ENCODE measurements around the gene LETM1.

The LETM1 gene

GRCh38 chr4:1843852-1844251, 12.1 kb downstream of the LETM1 start:
- no peak overlapping the region for H3K4me3 ChIP-seq (ENCODE audit: low read depth, low read length)
- no peak for DNase-seq (ENCODE audit: low read depth)
- no peak for TF ChIP-seq CTCF (IDR thresholded peaks at IDR 0.05; ENCODE audit: insufficient read depth, low read depth, low read length, missing control alignments)

GRCh38 chr4:1842993-1843448, 12.9 kb downstream of the LETM1 start:
- no peak for TF ChIP-seq CTCF (IDR thresholded peaks at IDR 0.05; ENCODE audit: insufficient read depth, low read depth, low read length, missing control alignments)
- DNase-seq (ENCODE audit: low read depth) = no peak
- H3K4me3 ChIP-seq (ENCODE audit: low read depth, low read length) = no peak overlapping the region

- no peak for DNase-seq (ENCODE audit: low read depth)
- TF ChIP-seq CTCF (IDR thresholded peaks at IDR 0.05; ENCODE audit: insufficient read depth, low read depth, low read length, missing control alignments) = no peak
- no peak overlapping the region for H3K4me3 ChIP-seq (ENCODE audit: low read depth, low read length)
Measured at GRCh38 chr4:1842339-1842895, 13.5 kb downstream of the LETM1 start.

- no peak overlapping the region for H3K4me3 ChIP-seq (ENCODE audit: low read depth, low read length)
- no peak for TF ChIP-seq CTCF (IDR thresholded peaks at IDR 0.05; ENCODE audit: insufficient read depth, low read depth, low read length, missing control alignments)
- no peak for DNase-seq (ENCODE audit: low read depth)
Measured at GRCh38 chr4:1841887-1842210, 14.1 kb downstream of the LETM1 start.

- H3K4me3 ChIP-seq (ENCODE audit: low read depth, low read length) = no peak overlapping the region
- TF ChIP-seq CTCF (IDR thresholded peaks at IDR 0.05; ENCODE audit: insufficient read depth, low read depth, low read length, missing control alignments) = no peak
- no peak for DNase-seq (ENCODE audit: low read depth)
Measured at GRCh38 chr4:1841201-1841886, 14.6 kb downstream of the LETM1 start.

GRCh38 chr4:1839282-1839681, 16.7 kb downstream of the LETM1 start:
- TF ChIP-seq CTCF (IDR thresholded peaks at IDR 0.05; ENCODE audit: insufficient read depth, low read depth, low read length, missing control alignments) = no peak
- no peak overlapping the region for H3K4me3 ChIP-seq (ENCODE audit: low read depth, low read length)
- no peak for DNase-seq (ENCODE audit: low read depth)

GRCh38 chr4:1837069-1837468, 18.9 kb downstream of the LETM1 start:
- no peak for DNase-seq (ENCODE audit: low read depth)
- TF ChIP-seq CTCF (IDR thresholded peaks at IDR 0.05; ENCODE audit: insufficient read depth, low read depth, low read length, missing control alignments) = no peak
- H3K4me3 ChIP-seq (ENCODE audit: low read depth, low read length) = no peak overlapping the region
